GM18507 (cell line): ENCODE results near the gene S1PR5.
"Not testable (repeated sequence)": the region's sequence is repeated elsewhere in the genome, so short reads cannot be mapped to it uniquely, and the experiment has no call there.

Experiments used
- DNase-seq: peaks from one replicate; pipeline ENCODE4 v3.0.0; 2011; ENCODE audit warnings: low read depth; ENCODE audit not compliant: insufficient read length; ENCODE audit errors: extremely low spot score
- FAIRE-seq: peaks from 2 replicates; lab custom pipeline; 2011; peaks lifted over from hg19 to GRCh38; lab: Jason Lieb, UNC

The S1PR5 gene, protein sequence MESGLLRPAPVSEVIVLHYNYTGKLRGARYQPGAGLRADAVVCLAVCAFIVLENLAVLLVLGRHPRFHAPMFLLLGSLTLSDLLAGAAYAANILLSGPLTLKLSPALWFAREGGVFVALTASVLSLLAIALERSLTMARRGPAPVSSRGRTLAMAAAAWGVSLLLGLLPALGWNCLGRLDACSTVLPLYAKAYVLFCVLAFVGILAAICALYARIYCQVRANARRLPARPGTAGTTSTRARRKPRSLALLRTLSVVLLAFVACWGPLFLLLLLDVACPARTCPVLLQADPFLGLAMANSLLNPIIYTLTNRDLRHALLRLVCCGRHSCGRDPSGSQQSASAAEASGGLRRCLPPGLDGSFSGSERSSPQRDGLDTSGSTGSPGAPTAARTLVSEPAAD

DNA sequence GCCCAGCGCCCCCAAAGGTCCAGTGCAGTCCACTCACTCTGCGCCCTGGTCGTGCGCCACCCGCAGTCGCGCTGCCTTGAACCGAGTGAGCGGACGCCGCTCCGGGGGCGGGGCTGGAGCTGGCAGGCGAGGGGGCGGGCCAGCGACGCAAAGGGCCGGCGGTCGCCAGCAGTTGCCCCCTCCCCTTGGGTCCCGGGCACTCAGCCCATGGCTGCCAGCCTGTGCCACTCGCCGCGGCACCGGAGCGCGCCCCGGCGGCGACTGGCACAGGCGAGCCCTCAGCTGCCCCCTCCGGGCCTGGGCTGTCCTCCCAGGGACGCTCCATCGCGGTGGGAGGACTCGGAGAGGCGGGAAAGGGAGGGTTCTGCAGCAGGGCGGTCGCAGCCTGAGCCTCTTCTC lies at the start of gene S1PR5:
Gene S1PR5 (minus strand): TSS at position 87 of the 399 bp plus-strand sequence. CDS start 2,436 bp downstream, outside the sequence.
- DNase-seq (no peak), FAIRE-seq (no peak)

DNA sequence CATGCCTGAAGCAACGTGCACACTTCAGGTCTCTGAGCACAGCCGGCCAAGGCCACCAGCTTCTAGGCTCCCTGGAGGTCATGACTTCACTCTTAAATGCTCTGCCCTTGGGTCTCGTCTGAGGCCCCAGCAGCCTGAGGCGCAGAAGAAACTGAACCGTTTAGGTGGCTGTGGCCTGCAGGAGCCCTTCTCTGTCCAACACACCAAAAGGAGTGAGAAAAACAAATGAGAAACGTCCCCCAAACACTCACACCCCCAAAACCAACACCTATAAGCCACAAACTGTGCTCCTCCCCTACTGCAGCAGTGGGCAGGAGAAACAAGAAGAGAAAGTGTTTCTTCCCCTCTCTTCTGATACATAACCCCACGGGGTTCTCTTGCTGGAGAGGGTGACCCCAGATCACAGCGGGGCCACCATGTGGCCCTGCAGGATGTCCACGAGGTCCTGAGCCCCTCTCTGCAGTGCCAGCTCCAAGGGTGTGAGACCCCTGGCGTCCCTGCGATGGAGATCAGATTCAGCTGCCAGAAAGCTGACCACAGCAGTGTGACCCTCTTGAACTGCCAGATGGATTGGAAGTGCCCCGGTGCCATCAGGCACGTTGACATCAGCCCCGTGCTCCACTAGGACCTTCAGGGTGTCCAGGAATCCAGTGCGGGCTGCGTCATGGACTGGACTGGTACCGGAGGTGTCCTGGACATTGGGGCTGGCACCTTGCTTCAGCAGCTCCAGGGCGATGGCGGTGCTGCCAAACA lies 49.6 kb upstream of the S1PR5 start:
- peak; percentile 96 for FAIRE-seq
- DNase-seq: no peak

DNA sequence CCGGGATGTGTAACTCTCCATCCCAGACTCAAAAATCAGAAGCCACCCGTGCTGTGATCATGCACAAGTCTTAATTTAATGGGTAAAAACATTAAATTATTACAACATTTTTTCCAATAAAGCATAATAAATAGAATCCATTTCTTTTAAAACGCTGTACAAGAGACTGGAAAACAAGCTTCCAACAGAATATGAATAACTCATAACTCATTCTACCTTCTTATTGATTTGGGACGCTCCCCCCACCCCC lies 49.1 kb upstream of the S1PR5 start:
- DNase-seq (no peak), FAIRE-seq (no peak)

DNA sequence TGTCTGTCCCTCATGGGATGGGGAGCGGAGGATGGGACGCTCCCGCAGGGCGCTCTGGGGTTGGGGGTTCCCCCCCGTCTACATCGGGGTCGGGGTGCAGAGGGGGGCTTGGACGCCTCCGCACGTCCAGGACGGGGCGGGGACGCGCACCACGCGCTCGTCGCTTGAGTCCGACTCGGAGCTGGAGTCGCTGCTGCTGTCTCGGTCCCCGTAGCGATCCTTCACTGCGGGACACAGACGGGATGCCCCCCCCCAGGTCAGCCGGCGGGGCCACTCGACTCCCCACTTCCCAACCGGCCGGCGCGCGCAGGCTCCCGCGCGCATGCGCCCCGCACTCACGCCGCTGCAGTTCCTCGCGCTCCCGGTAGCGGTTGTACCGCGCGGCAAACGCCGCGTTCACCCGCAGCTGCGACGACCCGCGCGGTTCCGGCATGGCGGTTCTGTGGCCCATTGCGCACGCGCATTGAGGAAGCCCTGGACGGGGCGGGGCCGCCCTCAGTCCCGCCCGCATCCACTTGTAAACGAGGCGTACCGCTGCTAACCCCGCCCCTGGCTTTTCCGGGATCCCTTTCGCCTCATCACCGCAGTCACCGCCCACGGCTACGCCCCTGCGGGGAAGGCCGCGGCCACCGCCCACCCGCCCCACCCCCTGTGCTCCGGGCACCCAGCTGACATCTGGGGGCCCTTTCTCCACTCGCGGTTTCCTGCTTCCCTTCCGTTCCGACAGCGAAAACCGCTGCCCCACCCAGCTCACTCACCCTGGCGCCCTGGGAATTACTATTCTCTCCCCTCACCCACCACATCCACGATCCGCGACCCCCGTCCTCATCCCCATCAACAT lies 48.5 kb upstream of the S1PR5 start, which contains the start of gene KRI1:
Gene KRI1 (minus strand): TSS at position 444 of the 841 bp plus-strand sequence. CDS start 11 bp downstream, at position 433.
- DNase-seq (peak; percentile 97), FAIRE-seq (peak; percentile 95)

DNA sequence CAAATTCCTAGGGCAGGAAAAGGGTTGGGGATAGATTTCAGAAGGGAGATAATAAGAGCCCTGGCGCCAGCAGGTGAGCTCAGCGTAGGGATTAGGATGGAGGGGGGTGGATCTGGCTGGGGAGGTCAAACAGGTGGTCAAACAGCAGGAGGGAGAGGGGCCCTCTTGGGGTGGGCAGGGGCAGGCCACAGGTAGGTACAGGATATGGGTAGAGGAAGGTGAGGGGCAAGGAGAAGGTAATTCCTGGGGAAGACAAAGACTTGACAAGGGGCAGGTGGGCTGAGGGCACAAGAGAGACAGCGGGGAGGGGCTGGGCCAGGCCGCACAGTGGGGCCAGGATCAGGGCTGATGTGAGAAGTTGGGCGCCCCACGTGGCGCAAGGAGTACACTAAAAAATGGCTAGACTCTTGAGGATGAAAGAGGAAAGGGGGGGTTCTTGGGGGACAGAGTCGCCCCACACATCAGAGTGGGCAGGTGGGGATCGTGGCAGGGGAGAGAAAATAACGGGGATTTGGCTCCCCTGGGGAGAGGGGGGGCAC lies 47.9 kb upstream of the S1PR5 start:
- peak; percentile 55 for DNase-seq
- peak; percentile 81 for FAIRE-seq

DNA sequence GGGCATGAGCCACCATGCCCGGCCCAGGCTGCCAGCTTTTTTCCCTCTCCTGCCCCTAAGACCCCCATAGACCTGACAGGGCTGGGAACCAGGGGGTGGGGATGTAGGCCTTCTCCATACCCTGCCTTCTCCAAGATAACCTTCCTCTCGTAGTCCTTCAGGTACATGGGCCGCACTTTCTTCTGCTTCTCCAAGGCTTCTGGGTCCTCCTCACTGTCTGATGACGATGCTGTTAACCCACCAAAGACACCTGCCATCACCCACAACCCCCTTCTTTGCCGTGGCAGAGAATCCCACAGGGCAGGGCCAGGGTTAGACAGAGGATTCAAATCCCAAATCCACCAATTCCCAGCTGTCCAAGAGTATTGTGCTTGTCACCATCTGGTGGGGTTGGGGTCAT lies 45.4 kb upstream of the S1PR5 start:
- DNase-seq (no peak), FAIRE-seq (no peak)

DNA sequence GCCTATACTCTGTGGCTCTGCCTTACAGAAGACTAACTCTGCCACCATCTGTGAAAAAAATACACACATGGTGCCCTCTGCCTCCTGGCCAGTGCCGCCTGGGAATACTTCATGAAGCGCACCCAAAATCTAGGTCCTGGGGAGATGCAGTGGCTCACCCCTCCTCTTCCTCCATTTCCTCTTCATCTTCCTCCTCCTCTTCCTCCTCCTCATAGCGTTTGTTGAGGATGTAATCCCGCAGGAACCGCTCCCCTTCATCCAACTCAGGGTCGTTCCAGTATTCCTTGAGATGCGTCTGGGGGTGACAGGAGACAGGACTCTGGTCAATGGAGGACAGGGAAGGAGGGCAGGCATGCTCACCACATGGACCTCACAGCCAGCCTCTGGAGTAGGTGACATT lies 42.9 kb upstream of the S1PR5 start:
- FAIRE-seq (no peak), DNase-seq (no peak)

DNA sequence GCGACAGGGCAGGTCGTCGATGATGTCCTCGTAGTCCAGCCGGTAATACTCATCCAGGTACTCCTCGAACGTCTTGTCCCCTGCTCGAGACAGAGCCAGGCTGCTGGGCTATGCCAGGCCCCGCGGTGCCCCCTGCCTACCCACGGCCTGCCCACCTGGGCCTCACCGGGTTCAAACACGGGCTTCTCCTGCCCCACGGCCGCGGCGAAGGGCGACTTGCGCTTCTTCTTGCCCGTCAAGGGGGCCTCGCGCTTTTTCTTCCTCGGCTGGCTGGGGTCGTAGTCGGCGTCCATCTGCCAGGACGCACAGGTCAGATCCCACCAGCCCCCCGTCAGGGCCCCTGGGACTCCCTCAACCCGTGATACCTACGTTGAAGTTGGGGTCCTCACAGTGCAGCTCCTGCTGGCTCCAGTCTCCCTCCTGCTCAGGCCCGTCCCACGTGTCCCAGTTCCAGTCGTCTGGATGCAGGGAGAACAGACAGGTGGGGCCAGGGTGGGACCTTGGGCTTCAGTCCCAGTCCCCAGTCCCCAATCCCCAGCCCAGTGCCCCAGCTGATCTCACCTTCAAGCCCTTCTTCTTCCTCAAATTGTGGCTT lies 40.5 kb upstream of the S1PR5 start:
- DNase-seq: no peak
- FAIRE-seq: no peak

DNA sequence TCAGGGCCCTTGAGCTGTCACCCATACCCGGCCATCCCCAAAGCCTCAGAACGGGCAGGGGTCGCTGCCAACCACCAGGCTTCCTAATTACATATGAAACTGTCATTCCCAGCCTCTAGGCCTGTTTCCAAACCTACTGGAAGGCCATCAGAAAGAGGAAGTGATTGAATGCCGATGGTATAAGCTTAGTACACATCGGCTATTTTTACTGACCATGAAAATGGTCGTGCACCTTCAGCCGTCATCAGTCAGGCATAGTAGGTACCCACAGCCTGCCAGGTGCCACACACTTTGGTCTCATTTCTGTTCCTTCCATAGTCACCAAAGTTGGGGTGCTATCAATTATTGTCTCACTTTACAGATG lies 38.3 kb upstream of the S1PR5 start:
- no peak for DNase-seq
- FAIRE-seq: no peak

DNA sequence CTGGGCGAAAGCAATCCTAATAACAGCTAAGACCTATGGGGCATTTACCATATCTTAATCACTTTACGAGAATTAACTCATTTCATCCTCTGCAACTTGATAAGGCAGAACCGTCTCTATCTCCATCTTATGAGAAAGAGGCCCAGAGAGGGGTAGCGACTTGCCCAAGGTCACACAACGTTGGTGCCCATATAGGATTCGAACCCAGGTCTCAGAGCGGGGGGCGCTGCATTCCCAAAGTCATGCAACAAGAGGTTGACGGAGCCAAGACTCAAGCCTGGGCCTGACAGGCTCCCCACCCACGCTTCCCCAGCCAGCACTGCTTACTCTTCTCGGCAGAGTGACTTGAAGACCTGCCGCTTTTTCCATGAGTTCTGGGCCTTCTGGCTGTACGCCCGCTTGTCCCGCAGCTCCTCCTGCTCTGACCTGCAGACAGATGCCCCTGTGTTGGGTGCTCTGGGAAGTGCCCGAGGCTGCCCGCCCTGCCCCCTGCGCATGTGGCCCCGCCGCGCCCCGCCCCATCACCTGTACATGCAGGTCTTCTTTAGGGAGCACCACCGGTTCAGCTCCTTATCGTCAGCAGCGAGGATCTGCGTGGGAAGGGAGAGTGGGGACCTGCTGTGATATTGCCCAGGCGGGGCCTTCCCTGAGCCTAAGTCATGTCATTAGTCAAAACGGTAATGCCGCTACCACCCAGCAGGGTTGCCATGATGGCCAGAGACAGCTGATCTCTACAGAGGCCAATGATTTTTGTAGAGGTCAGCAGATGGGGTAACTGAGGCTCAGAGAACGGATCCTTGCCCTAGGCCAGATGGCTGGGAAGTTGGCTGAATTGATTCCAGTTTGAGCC lies 37.7 kb upstream of the S1PR5 start:
- no peak for DNase-seq
- FAIRE-seq: no peak

DNA sequence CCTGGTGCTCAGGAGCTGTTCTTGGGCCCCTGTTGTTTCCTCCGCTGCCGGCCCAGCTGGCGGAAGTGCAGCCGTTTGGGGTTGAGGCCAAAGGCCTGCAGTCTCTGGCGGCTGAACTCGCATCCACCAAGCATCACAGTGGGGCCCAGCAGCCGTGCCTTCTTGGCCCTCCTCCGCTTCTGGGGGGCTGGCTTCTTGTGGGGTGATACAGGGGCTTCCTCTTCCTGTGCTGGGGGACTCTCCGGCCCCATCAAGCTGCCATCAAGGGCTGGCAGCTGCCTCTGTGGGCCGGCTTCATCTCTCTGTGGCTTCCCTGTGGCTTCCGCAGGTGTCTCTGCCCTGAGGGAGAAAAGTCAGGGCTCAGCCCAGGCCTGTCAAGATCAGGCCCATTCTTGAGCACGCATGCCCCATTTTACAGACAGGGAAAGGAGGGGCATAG lies 36.7 kb upstream of the S1PR5 start:
- DNase-seq: no peak
- FAIRE-seq: no peak

DNA sequence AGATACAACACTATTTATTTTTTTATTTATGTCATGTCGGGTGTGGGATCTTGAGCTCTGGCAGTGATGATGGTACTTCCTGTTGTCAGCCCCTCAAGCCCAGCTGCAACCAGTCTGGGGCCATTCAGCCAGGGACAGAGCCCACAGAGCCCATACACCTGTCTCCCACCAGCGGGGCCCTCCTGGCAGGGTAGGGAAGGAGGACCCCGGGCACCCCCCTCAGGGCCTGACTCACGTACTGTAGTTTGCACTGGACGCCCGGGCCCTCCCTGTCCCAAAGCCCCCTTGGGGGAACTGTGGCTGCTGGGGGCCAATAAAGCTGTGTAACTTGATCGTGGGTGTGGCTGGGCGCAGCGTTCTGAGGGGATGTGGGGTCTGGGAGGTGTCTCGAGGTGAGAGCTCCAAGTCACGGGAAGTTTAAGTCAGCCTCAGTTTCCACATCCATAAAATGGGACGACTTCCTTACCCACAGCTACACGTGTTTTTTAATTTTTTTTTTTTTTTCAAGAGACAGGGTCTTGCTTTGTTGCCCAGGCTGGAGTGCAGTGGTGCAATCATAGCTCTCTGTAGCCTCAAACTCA lies 35.9 kb upstream of the S1PR5 start:
- FAIRE-seq (no peak), DNase-seq (no peak)

DNA sequence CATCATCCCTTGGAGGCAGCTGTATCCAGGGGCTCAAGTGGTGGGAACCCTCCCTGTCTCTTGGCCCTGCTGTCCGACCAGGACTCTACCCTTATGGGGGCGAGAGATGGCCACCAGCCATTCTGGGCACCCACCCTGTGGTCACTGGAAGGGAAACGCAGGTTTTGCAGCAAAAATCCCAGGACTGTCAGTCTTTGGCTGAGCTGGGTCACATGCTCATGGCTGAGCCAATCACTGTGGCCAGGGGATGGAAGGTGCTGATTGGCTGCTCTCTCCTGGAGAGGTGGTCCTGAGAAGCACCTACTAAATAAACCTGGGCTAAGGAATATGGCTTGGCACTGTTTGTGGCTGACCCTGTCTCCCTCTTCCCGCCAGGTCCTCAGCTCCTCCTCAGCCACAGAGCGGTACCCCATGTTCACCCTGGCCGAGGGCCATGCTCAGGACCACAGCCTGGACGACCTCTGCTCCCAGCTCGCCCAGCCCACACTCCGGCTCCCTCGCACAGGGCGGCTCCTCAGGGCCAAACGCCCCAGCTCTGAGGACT lies 35.3 kb upstream of the S1PR5 start:
- FAIRE-seq (no peak), DNase-seq (no peak)

DNA sequence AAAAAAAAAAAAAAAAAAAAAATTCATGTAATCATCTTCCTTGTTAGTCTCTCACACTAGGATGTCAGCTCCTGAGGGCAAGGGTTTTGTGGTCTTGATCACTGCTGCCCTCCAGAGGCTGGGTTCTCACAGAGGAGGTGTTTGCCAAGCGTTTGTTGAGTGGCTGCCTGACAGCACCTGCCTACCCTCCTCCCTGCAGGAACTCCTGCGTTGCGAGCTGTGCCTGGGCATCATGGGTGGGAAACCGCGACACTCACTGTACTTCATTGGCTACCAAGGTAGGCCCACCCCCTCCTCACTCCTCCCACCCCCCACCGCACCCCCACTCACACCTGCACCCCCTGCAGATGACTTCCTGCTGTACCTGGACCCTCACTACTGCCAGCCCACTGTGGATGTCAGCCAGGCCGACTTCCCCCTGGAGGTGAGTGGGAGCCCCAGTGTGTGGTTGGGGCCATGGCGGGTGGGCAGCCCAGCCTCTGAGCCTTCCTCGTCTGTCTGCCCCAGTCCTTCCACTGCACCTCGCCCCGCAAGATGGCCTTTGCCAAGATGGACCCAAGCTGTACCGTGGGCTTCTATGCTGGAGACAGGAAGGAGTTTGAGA lies 34.6 kb upstream of the S1PR5 start:
- DNase-seq (no peak), FAIRE-seq (no peak)

DNA sequence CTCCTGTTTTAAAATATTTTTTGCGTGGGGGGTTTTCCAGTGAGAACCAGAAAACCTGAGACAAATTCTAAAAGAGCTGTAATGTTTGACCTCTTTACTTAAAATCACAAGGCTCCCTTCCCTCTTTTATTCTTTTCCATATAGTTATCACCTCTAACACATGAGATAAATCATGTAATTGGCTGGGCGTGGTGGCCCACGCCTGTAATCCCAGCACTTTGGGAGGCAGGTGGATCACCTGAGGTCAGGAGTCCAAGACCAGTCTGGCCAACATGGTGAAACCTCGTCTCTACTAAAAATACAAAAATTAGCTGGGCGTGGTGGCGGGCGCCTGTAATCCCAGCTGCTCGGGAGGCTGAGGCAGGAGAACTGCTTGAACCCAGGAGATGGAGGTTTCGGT lies 33.8 kb upstream of the S1PR5 start:
- FAIRE-seq, DNase-seq: not testable (repeated sequence)

DNA sequence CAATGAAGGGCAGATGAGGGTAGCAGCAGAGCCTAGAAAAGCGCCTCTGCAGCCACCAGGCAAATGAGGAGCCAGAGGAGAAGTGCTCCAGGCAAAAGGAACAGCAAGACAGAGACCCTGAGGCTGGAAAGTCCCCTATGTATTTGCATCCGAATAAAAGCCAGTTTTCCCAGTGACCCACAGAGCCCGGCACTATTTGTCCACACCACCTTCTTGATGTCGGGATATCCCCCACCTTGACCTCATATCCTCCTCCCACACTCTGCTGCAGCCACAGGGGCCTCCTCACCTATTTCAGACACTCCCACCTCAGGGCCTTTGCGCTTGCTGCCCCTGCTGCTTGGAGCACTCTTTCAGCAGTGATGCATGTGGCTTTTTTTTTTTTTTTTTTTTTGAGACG lies 33.1 kb upstream of the S1PR5 start:
- DNase-seq: no peak
- FAIRE-seq: no peak

DNA sequence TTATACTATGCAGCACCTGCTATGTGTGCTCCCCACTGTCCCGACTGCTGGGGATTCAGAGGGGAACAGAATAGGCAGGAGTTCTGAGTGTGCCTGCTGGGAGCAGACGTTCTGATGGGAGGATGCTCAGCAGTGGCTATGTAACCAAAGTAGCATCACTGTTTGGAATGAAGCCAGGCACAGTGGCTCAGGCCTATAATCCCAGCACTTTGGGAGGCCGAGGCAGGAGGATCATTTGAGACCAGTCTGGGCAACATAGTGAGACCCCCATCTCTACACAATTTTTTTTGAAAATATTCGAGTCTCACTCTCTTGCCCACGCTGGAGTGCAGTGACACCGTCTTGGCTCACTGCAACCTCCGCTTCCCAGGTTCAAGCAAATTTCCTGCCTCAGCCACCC lies 32.5 kb upstream of the S1PR5 start:
- no peak for FAIRE-seq
- no peak for DNase-seq
